Activated CD4-positive, CD25-positive, alpha-beta regulatory T cell treated with anti-CD3 and anti-CD28 coated beads, Interleukin-2, amount 50 U/mL, for 72 hours (primary cell): ENCODE results near the gene POMP.
"Not testable (repeated sequence)": the region's sequence is repeated elsewhere in the genome, so short reads cannot be mapped to it uniquely, and the experiment has no call there.

Experiments used
- DNase-seq: peaks from one replicate; pipeline ENCODE4 v3.0.0; 2021

Gene POMP

GRCh38 chr13:28638756-28639155, 20.2 kb upstream of the POMP start:
- no peak for DNase-seq

GRCh38 chr13:28640861-28641599, 17.9 kb upstream of the POMP start:
- no peak for DNase-seq

- no peak for DNase-seq
Observed at GRCh38 chr13:28641600-28641926, 17.4 kb upstream of the POMP start.

GRCh38 chr13:28650284-28650683, 8.6 kb upstream of the POMP start:
- no peak for DNase-seq

GRCh38 chr13:28651810-28652401, 7.0 kb upstream of the POMP start:
- DNase-seq: no peak

GRCh38 chr13:28653111-28653510, 5.8 kb upstream of the POMP start:
- DNase-seq: no peak

GRCh38 chr13:28654276-28654675, 4.7 kb upstream of the POMP start:
- no peak for DNase-seq

DNA sequence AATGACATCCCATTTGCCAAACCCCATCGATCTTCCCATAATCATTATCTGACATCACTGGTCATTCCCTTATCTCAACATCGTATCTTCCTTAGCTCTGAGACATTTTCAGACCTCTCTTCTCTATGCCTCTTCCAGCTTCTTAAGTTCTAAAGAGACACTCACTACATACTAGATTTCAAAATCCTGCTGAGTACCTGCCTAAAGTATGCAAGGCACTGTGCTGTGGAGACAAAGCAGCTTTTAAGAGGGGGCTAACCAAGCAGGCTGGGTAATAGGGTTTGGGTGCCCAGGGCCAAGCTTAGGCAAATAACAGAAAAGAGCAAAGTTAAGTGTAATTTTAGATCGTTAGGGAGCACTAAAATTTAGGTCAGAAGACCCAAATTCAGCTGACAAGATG, 3.4 kb upstream of the POMP start:
- DNase-seq: no peak

GRCh38 chr13:28657784-28658538, 969 bp upstream of the POMP start:
- DNase-seq: no peak

DNA sequence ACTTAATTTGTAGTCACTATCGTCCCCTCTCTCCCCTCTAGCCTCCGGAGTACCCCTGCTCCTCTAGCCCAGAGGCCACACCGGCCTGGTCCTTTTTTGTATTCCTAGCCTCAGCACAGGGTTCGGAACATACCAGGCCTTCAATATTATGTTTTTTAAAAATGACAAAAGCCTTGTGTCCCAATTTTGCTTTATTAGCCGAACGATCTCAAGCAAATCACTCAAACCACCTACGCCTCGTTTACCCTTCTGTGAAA, 463 bp upstream of the POMP start:
- DNase-seq: no peak

- DNase-seq: no peak
Observed at GRCh38 chr13:28659621-28659970, 666 bp downstream of the POMP start.

DNA sequence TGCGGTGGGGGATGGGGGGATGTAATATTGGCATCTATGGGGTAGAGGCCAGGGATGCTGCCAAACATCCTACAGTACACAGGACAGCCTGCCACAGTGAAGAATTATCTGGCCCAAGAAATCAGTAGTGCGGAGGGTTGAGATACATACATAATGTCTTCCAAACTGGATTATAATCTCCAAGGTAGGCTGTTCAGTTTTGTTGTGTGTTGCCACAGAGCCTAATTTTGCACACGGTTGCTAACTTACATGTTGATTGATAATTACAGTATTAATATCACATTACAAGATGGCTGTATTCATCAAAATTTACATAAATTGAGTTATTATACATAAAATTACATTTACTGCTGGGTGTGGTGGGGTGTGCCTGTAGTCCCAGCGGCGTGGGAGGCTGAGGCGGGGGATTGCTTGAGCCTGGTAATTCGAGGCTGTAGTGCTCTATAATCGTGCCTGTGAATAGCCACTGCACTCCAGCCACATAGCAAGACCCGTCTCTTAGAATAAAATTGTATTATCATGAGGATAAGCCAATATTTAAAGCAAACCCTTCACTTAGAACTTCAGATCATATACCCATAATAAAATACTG, 8.1 kb downstream of the POMP start:
- DNase-seq: no peak

DNA sequence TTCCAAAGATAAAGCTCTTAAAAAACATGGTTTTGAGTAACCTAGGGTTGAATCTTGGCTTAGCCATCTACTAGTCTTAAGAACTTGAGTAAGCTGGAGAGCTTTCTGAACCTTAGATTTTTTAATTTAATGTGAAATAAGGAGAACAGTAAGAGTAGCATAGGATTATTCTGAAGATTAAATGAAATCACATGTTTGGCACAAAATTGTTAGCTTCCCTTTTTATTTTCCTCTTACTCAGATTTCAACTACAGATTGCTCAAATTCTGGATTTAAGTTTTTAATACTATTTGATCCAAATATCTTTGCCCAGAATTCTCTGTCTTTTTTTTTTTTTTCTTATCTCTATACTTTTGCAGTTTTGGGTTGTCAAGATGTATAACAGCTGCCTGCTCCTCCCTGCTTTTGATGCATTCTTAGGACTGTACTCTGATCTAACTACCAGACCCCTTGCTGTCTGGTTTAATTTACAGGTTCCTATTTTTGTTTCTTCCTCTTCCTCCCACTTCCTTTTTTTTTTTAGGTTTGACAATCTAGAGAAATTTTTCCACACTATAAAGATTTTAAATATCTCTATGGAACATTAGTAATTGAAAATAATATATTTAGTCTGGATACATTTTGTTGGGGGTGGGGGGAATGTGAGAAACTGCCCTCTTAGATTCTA, 12.3 kb downstream of the POMP start:
- no peak for DNase-seq

GRCh38 chr13:28678809-28679208, 19.9 kb downstream of the POMP start:
- DNase-seq: no peak

DNA sequence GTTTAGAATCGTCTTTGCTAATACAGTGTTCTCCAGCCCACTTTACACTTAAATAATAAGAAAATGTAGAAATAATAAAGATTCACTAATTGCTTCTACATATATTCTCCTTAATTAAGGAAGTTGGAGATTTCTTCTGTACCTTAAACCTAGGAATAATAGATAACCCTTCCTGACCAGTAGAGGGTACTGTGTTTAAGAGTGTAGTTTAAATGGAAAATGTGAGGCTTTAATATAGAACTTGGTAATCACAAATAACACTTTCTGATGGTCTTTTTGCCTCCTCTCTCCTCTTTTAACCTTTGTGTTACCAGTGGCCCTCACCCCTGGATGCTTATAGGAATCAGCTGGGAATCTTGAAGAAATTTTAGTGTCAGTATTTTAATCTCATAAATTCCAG, 20.7 kb downstream of the POMP start:
- no peak for DNase-seq

GRCh38 chr13:28680541-28680940, 21.6 kb downstream of the POMP start:
- no peak for DNase-seq

- DNase-seq: not testable (repeated sequence)
Observed at GRCh38 chr13:28683169-28683568, 24.2 kb downstream of the POMP start.

DNA sequence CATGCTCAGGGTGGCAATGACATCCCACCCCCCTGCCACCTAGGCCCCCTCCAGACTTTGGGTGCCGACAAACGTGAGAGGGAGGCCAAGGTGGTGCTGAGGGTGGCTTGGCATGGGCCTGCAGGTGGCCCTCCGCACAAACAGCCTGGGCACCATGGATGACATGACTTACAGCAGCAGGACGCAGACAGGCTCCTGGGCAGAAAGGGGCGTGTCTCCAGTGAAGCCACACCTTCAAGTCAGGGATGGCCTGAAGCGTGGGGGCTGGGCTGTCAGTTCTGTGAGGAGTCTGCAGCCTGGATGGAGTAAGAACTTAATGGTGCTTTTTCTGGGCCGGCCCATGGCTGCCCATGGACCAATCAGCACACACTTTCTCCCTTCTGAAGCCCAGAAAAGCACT, 25.3 kb downstream of the POMP start:
- DNase-seq: no peak

GRCh38 chr13:28685114-28685513, 26.2 kb downstream of the POMP start:
- DNase-seq: no peak

- no peak for DNase-seq
Observed at GRCh38 chr13:28685892-28686291, 27.0 kb downstream of the POMP start.

DNA sequence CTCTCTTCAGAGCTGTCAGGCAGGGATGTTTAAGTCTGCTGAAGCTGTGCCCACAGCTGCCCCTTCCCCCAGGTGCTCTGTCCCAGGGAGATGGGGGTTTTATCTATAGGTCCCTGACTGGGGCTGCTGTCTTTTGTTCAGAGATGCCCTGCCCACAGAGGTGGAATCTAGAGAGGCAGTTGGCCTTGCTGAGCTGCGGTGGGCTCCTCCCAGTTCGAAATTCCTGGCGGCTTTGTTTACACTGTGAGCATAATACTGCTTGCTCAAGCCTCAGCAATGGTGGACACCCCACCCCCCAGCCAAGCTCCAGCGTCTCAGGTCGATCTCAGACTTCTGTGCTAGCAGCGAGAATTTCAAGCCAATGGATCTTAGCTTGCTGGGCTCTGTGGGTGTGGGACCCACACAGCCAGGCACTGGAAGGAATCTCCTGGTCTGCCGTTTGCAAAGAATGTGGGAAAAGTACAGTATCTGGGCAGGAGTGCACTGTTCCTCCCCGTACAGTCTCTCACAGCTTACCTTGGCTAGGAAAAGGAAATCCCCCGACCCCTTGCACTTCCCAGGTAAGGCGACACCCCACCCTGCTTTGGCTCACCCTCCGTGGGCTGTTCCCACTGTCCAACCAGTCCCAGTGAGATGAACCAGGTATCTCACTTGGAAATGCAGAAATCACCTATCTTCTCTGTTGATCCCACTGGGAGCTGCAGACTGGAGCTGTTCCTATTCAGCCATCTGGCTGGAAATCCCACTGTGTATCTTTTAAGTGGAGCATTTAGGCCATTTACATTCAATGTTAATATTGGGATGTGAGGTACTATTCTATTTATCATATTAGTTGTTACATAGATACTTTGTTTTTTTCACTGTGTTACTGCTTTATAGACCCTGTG, 34.9 kb downstream of the POMP start:
- DNase-seq: not testable (repeated sequence)

DNA sequence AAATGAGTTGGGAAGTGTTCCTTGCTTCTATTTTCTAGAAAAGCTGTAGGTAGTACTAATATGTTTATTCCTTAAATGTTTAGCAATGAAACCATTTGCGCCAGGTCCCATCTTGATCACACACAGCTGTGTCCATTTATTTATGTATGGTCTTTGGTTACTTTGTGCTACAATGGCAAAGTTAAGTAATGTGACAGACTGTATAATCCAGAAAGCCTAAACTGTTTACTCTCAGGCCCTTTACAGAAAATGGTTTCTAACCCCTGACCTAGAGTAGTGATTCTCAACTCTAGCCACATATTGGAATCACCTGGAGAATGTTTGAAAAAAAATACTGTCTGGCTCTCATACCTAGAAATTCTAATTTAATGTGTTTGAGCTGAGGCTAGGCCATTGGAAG, 38.5 kb downstream of the POMP start:
- no peak for DNase-seq

- DNase-seq: no peak
Observed at GRCh38 chr13:28699246-28699645, 40.3 kb downstream of the POMP start.
